Lower lobe of right lung (tissue), 2 donors: ENCODE data around the gene GFRA1. TPM values are rescaled to one million over a fixed set of nuclear protein-coding genes. Genes with fewer than 3 reads are reported as not detected.

Experiments
- ATAC-seq, 2 donors: fragments of 200-7000 bp; cut with Tn5 transposase; one replicate each; pipeline ENCODE4 v1.9.1; 2020 to 2022; ENCODE audit warnings: mild to moderate bottlenecking in 2 of 2, moderate library complexity in 2 of 2
- DNase-seq: peaks from one replicate; pipeline ENCODE4 v3.0.0-alpha.2; 2020
- H3K27ac ChIP-seq: fragments of 200-600 bp; one replicate; pipeline ENCODE4 v1.8.0; 2022
- H3K27me3 ChIP-seq: fragments of 200-600 bp; one replicate; pipeline ENCODE4 v1.8.0; 2022; ENCODE audit warnings: low read depth
- H3K36me3 ChIP-seq: fragments of 200-600 bp; one replicate; pipeline ENCODE4 v1.8.0; 2022; ENCODE audit warnings: mild to moderate bottlenecking
- H3K4me1 ChIP-seq: fragments of 200-600 bp; one replicate; pipeline ENCODE4 v1.8.0; 2022
- H3K4me3 ChIP-seq: fragments of 200-600 bp; one replicate; pipeline ENCODE4 v1.8.0; 2022; ENCODE audit warnings: mild to moderate bottlenecking
- H3K9me3 ChIP-seq: fragments of 200-600 bp; one replicate; pipeline ENCODE4 v1.8.0; 2022
- intact Hi-C: fragments of 100-400 bp; cut with DNase I; formaldehyde crosslinking; loops from one replicate; pipeline ENCODE4 v1.11.0; 2022
- total RNA-seq: library from RNA; stranded (reverse); fragmentation: NEBNext Ultra II Directional; extraction: Animal tissue kit (Norgen Biotek cat#: 25700); gene quantifications from one replicate; pipeline ENCODE4 v1.2.1, GENCODE V29; 2021
- TF ChIP-seq, protein P1 (sequence below): fragments of 200-600 bp; IDR thresholded peaks from one replicate; pipeline ENCODE4 v1.8.0; 2022; ENCODE audit warnings: antibody characterized with exemption, mild to moderate bottlenecking
- donor health status: DM: no; HTN: yes; CAD: no; lungs with severe emphysema.

GFRA1 gene
- total RNA-seq, 1 donor from 2014 or later, result 9.8 TPM

DNA sequence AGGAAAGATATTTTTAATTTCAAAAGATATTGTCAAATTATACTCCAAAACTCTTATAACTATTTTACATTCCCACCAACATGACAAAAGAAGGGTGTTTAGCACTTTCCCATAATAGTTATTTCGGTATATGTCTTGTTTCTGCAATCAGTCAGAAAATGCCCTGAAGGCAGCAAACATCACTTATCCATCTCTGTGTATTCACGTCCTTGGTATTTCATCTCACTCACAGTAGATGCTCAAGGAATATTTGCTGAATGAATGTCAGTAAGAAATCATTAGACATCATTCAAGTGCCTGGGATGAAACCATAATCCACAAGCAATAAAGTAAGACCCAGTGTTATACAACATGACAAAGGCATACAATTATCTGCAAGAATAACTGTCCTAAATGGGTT lies 112.7 kb downstream of the GFRA1 start:
- Histone ChIP-seq H3K36me3 (no peaks in the 10 kb centered on the region), H3K9me3 (no peaks in the 10 kb centered on the region), H3K27me3 (no peaks in the 10 kb centered on the region), H3K4me3 (no peak overlapping the region), H3K4me1 (no peaks in the 10 kb centered on the region), H3K27ac (no peak overlapping the region)
- ATAC-seq (no peak), DNase-seq (no peak)
- intact Hi-C loops, result no loop called here
- TF ChIP-seq, protein P1, sequence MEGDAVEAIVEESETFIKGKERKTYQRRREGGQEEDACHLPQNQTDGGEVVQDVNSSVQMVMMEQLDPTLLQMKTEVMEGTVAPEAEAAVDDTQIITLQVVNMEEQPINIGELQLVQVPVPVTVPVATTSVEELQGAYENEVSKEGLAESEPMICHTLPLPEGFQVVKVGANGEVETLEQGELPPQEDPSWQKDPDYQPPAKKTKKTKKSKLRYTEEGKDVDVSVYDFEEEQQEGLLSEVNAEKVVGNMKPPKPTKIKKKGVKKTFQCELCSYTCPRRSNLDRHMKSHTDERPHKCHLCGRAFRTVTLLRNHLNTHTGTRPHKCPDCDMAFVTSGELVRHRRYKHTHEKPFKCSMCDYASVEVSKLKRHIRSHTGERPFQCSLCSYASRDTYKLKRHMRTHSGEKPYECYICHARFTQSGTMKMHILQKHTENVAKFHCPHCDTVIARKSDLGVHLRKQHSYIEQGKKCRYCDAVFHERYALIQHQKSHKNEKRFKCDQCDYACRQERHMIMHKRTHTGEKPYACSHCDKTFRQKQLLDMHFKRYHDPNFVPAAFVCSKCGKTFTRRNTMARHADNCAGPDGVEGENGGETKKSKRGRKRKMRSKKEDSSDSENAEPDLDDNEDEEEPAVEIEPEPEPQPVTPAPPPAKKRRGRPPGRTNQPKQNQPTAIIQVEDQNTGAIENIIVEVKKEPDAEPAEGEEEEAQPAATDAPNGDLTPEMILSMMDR, result no peak

DNA sequence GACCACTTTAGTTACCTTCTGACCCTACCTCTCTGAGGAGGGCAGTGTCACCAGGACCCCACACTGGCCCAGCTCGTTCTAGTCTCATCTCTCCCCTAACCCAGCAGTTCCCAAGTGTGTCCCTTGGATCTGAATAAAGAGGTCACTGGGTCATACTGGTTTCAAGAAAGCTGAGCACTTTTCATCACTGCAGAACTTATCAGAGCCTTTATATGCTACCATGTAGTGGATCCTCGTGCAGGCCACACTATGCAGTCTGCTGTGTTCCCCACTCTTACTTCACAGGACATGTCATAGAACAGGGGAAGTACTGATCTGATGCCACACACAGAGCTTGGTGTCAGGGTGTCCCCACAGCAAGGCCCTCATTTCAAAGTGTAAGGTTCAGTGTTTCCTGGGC lies 113.8 kb downstream of the GFRA1 start:
- ATAC-seq, result no peak
- no peak for DNase-seq
- Histone ChIP-seq H3K27ac (no peak overlapping the region), H3K9me3 (no peaks in the 10 kb centered on the region), H3K4me1 (no peaks in the 10 kb centered on the region), H3K4me3 (no peak overlapping the region), H3K27me3 (no peaks in the 10 kb centered on the region), H3K36me3 (no peaks in the 10 kb centered on the region)
- TF ChIP-seq, protein P1, result no peak
- intact Hi-C loops, result no loop called here

DNA sequence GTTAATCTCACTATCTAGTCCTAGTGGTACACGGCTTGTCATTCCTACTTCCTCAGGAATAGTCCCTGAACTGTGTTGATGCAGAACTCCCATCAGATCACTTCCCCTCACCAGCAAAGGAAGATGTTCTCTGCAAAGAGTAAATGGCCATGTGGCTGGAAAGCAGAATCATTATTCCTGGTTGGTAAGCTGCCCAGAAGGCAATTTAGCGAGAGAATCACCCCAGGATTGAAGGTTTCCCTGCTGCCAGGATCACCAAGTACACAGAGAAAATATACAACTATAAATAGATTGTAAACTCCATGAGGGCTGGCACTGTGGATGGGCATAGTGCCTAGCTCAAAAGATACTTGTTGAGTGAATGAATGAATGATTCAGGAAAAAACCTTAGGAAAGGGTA lies 115.0 kb downstream of the GFRA1 start:
- H3K4me3 ChIP-seq, result no peak overlapping the region
- H3K36me3 ChIP-seq, result no peaks in the 10 kb centered on the region
- no peaks in the 10 kb centered on the region for H3K27me3 ChIP-seq
- no peak overlapping the region for H3K27ac ChIP-seq
- TF ChIP-seq, protein P1, result no peak
- H3K4me1 ChIP-seq, result no peaks in the 10 kb centered on the region
- intact Hi-C loops, result no loop called here
- H3K9me3 ChIP-seq, result no peaks in the 10 kb centered on the region
- ATAC-seq, result no peak
- no peak for DNase-seq

DNA sequence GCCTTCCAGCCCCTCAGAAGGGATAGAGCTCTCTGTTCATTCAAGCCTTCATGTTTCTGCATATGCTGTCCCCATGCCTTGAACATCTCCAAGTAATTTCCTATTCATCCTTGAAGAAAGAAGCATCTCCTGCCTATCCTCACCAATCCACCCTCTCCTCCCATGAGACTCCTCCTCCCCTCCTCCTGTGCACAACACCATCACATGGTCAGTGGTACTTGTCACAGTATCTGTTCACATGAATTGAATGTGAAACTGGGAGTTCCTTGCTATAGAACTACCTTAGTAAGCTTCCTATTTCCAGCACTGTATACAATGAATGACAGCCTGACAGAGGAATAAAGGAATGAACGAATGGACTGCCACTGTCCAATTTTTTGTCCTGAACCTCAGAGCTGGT lies 115.5 kb downstream of the GFRA1 start:
- no peak for ATAC-seq
- DNase-seq, result no peak
- Histone ChIP-seq H3K4me3 (no peak overlapping the region), H3K36me3 (no peaks in the 10 kb centered on the region), H3K4me1 (no peaks in the 10 kb centered on the region), H3K27ac (no peak overlapping the region), H3K9me3 (no peaks in the 10 kb centered on the region), H3K27me3 (no peaks in the 10 kb centered on the region)
- TF ChIP-seq, protein P1, result no peak
- intact Hi-C loops, result no loop called here

DNA sequence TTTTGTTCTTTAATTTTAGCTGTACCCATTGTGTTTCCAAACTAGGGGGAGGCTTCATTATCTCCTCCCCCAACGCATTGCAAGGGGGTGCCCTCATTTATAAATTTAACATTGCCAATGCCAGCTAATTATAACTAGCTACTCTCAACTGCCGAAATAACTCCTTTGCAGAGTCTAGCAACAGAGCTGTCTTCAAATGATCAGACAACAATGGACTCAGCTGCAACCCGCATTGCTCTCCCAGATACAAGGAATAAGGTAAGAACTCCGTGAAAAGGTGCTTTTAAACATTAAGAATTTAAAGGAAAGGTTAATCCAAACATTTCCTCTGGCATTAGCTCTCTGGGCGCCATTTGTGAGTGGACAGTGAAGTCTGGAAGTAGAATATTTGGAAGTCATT lies 116.2 kb downstream of the GFRA1 start:
- ATAC-seq, result no peak
- Histone ChIP-seq H3K4me1 (no peaks in the 10 kb centered on the region), H3K27ac (no peak overlapping the region), H3K9me3 (no peaks in the 10 kb centered on the region), H3K4me3 (no peak overlapping the region), H3K36me3 (no peaks in the 10 kb centered on the region), H3K27me3 (no peaks in the 10 kb centered on the region)
- TF ChIP-seq, protein P1, result no peak
- no peak for DNase-seq
- intact Hi-C loops, result no loop called here

DNA sequence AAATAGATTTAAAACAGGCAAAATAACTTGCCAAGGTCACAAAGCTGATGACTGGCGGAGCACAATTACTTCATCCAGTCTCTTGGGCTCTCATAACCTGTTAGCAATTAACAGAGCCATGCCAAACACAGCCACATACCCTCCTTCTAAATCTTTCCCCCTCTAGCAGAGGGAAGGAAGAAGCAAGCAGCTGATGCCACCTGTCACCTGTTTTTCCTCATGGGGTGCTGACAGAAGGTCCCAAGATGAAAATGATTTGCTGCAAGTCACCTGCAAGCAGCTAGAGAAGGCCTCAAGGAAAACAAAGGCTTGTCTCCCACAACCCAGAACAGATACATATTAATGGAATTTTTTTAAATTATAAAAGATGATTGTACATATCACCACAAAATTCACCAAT lies 117.8 kb downstream of the GFRA1 start:
- no peak overlapping the region for H3K27ac ChIP-seq
- intact Hi-C loops, result no loop called here
- H3K9me3 ChIP-seq, result no peaks in the 10 kb centered on the region
- TF ChIP-seq, protein P1, result no peak
- no peak overlapping the region for H3K4me3 ChIP-seq
- no peak for DNase-seq
- no peaks in the 10 kb centered on the region for H3K36me3 ChIP-seq
- ATAC-seq, result no peak
- H3K27me3 ChIP-seq, result no peaks in the 10 kb centered on the region
- no peaks in the 10 kb centered on the region for H3K4me1 ChIP-seq
